GM21825 (cell line): ENCODE measurements around the gene MGAT5.

Source experiments
- ATAC-seq: cut with Tn5 transposase; IDR thresholded peaks from one replicate; pipeline ENCODE4 v1.9.1; 2021; ENCODE audit warnings: mild to moderate bottlenecking, moderate library complexity; ENCODE audit not compliant: unreplicated experiment

The MGAT5 gene

DNA sequence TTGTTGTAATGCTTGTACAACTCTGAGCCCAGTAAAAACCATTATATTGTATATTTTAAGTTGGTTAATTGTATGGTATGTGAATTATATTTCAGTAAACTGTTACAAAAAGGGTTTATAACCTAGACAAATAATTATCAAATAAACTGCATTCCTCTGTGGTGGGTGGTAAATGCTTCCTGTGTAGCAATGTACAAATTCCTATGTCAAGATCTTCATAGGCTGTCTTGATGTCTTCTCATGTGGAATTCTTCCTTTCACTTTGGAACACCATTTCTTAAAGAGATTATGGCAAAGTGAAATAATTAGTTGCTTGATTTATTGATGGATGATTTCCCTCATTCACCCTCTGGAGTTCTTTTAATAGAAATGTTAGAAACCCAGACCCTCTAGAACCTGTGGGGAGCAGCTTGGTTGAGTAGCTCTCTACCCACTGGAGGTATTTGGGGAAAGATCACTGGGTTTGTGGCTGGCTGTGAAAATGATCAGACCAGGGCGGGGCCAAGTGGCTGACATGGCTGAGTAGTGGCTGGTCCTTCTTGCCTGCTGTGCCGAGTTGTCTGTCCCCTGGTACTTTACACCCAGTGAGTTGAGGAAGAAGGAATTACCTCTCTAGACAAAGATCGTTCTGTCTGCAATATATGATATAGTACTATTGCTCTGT, 22.4 kb upstream of the MGAT5 start:
- ATAC-seq: no peak

DNA sequence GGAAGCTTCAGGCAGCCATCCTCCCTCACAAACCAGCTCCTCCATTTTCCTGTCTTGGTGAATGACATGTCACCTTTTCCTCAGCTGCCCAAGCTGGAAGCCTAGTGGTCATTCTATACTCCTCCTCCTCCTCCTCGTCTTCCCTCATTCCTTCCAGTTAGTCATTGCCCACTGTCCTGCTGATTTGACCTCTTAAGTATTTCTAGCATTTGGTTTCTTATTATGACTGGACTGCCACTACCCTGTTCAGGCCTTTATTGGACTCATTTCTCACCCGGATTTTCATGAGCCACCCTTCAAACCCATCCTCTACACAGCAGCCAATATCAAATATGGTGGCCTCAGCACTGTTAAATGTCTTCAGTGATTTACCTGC, 21.9 kb upstream of the MGAT5 start:
- no peak for ATAC-seq

DNA sequence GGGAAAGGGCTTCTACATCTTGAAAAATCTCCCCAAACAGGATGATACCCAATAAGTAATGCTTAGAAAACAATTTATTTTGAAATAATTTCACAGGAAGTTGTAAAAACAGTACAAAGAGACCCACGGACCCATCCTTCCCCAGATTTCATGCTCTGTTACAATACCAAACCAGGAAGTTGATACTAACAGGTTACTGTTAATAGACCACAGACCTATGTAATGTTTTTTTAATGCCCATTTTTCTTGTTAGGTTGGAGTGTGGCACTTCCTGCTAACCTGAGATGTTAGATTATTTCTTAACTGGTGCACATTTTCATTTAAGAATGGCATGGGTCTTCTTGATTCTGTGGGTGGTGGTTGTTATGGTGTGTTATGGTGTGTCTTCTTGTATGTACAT, 21.4 kb upstream of the MGAT5 start:
- ATAC-seq: no peak

DNA sequence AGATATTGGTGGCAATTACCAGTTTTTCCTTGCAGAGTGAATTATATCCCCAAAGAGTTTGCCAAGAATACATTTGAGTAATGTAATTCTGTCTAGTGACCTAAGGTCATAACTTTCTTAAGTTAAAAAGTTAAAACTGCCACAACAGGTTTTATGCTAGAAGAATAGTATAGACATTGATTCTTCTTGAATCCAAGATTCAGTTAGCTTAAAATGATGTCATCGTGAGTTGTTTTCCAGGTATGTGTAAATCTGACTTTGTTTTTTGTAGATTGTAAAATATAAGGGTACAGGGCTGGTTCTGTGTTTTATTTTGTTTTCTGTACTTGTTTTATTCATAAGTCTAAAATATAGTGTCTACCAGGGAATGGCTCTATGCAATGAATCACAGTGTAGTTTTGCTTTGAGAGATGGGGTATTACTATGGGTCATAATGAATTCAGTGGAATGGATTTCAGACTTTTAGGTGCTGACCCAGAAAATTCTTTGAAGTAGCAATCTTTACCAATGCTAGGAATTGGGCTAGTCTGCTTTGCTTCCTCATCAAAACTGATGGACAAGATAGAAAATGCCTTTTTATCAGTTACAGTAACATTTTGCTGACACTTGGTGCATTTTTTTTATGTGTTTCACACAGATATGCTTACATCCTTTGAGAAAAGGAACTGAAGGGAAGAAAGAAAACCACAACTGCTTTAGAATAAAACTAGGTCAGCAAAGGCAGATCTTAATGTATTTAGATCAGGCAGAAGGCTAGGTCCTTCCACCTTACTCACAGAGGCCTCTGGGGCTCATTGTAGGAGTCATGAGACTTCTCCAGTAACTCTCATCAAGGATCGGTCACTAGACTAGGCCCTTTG, 20.8 kb upstream of the MGAT5 start:
- ATAC-seq: peak; percentile 38

DNA sequence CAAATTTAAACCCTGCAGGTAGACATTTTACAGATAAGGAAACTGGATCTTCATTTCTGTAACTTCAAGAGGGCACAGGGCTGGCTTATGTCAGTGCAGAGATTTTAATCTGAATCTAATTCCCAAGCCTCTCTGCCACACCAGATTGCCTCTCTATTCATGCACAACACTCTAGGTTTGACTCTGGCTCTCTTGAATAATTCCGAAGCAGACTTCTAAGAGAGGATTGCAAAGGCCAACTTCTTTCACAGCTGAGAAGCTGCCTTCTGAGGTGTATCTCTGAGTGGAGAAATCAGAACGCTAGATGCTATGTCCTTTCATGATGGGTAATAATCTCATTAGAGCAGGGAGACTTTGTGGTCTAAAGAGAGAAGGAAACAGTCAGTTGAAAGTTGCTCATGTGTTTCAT, 20.1 kb upstream of the MGAT5 start:
- ATAC-seq: peak; percentile 70

DNA sequence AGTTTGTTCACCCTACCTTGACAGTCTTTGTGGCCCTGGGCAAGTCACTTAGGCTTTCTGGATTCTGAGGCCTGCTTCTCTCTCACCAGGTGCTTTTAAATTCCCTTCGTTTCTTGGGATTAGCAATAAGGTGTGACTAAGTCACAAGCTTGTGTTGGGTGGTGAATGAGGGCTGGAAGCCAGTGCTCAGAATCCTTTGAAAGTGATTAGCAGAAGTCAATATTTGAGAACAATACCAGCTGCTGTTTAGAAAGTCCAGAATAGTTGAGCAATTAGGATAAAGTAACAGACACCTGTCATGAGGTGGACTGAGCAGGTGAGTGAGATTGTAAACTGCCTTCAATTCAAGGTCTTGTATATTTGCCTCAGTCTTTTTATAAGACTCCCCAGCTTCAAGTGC, 19.3 kb upstream of the MGAT5 start:
- ATAC-seq: no peak

DNA sequence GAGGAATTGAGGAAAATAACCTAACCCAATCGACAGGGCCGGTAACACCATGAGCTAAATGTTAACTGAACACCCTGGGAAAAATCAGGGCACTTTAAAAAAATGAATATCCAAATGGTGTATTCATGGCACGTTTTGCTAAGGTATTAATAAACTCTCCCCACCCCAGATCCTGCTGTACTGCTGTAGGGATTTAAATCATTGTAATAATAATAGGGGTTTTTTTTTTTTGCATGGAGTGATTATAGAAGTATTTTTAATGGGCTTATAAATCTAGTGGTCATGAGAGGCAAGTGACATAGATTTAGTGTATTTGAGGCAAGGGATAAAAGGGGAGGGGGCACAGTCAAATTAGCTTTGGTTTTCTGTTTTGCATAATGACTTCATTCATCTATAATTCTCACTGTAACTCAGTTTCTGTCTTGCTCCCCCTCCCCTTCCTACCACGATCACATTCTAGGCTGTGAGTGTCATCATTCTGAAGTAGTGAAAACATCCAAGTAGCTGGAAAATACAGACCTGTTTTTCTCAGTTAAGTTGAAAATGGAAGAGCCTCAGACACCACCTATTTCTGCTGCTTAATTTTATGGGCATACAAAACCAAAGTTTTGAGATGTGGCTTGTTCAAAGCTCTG, 18.2 kb upstream of the MGAT5 start:
- no peak for ATAC-seq

DNA sequence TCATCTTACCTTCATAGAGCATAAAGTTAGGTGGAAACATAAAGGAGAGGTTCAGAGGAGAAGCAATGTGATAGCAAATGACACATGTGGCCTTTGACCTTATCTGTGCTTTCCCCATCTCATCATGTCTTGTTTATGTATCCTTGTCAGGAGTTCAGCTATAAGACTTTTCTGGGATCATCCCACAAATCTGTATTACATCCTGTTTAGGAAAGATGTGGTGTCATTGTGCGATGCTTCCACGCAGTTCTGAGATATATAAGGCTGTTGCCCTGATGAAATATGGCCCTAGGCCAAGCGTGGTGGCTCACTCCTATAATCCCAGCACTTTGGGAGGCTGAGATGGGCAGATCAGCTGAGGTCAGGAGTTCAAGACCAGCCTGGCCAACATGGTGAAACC, 15.5 kb upstream of the MGAT5 start:
- no peak for ATAC-seq

DNA sequence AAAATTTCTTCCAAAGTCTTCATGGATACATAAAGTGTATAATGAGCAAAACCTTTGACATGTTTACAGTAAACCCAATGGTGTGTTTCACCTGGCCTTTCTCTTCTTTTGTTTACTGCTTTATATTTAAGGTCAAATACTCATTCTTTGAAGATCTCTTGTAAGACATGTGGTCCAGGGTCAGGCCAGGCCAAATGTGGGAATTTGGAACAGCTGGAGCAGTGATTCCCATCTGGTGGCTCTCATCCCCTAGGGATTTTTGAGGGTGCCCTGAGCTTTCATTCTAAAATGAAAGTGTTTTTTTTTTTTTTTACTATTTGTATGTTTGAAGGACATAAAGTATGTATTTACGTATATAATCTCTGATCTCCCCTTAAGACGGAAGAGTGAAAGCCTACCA, 13.8 kb upstream of the MGAT5 start:
- ATAC-seq: no peak

DNA sequence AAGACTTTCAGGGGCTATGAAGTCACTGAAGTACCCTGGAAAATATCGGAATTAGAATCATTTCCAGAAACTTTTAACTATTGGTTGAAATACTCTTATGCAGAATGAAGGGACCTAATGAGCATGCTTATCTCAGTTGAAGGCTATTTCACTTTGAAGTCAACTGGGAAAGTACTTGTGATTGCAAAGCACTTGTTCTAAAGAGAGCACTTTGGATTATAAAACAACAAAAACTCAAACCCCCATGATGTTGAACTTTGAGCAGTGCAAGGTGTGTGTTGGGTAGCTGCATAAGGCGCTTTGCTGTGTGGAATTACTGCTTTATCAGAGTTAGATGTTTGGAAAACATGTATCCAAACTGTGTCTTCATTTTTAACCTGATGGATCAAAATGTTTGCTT, 12.0 kb upstream of the MGAT5 start:
- ATAC-seq: no peak

DNA sequence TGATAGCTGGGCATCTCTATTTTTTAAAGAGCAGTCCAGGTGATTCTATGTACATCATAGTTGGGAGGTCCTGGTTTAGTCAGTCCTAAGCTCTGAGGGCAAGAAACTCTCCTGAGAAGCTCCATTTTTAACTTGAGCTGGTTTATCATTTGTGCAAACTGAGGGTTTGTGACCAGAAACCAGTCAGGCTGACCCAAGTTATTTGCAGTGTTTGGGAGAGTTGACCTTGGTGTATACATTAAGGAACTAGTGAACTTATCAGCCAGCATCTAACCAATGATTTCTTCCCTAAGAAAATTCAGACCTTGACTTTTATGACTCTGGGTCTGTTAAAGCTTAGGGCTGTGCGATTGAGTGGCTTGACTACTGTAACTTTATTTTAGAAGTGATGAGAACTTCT, 10.6 kb upstream of the MGAT5 start:
- no peak for ATAC-seq

DNA sequence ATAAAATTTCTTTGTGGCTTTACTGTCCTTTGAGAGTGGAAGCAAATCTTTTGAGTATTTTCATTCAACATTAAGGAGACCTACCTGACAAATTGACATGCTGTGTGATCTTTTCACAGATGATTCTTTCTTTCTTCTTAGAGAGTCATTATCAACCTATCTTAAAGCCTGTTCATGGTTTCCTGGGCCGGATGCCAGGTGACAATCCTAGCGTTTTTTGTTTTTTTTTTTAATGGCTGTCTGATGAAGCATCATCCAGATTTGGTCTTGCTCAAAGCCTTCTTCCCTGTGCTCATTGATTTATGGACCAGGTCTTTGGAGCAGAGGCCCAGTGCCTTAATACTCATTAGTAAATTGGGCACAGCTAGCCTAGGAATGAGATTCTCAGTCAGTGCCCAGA, 9.8 kb upstream of the MGAT5 start:
- no peak for ATAC-seq

DNA sequence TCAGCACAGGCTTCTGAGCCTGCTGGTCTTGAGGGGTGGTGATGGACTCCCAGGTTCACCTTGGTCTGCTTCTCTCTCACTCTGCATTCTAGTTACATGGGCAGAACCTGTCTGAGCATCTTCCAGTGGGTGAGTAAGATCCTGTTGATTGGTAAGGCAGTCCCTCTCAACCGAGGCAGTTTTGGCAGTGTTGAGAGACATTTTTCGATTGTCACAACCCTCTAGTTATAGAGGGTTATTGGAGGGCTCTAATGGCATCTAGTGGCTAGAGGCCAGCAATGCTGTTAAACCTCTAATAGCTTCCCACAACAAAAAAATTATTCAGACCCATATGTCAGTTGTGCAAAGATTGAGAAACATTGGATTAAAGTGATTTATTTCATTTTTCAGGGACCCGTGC, 9.3 kb upstream of the MGAT5 start:
- ATAC-seq: no peak

DNA sequence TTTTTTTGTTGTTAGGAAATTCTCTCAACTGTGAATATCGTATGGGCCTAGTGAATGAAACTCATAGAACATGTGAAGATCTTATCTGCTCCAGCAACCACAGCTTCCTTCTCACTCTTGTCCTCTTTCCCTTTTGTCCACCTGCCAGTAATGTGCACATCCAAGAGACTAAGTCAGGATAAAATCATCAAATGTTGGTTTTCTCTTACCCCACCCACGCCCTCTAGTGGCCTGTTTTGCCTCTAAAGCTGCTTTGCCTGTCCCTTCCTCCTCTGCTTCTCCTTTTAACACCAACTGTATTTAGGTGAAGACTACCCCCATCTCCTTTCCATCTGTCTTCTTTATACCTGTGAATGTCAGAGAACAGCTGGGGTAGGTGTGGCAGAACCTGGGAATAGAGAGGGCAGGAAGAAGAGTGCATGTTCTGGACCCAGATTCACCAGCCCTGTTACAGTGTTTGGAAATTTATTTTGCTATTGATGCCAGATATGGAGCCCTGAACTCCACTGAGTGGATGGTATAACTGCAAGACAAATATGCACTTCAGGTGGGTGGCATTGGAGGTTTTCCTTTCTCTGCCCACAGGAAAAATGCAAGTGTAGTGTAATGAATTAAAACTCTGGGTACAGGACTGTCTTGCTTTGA, 8.4 kb upstream of the MGAT5 start:
- no peak for ATAC-seq

DNA sequence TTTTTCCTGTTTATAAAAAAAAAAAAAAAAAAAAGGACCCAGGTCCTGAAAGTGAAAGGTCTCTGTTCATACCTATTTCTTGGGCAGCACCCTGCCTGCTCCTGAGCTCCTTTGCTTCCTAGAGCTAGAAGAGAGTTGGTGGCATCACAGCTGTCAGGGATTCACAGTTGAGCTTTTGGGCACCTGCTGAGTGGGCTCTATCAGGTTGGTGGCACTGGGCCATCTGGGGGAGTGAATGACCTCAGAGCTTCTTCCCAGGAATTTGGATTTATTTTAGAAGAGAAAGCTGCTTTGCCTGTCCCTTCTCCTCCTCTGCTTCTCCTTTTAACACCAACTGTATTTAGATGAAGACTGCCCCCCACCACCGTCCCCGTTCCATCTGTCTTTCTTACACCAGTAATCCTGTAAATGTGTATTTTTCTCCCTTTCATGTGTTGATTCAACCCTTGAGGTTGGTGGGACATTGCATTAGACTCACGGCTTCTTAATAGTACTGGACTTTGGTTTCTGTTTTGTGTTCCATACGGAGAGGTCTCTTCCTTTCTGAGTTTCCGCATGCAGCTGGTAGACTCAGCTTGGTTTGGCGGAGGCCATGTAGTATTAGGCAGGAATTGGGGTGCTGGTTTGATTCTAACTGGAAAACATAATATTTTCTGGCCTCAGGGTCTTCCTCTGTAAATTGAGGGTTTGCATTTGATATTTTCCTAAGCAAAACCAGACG, 7.6 kb upstream of the MGAT5 start:
- no peak for ATAC-seq

DNA sequence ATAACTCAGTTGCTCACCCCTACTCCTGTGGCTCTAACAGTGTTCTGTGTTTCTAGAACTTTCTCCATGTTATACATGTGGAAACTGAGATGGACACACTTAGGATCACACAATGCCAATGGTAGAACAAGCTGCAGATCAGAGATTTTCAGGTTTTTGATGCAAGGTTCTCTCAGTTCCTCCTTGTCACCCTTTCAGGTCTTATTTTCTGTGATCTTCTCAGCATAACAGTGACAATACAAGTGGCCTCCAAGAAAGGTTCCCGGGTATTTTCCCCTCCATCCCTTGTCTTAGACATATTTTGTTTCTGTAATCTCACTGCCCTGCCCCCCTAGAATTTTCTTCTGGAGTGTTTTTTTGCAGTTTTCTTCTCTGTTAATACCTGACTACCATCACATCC, 6.2 kb upstream of the MGAT5 start:
- ATAC-seq: peak; percentile 35

DNA sequence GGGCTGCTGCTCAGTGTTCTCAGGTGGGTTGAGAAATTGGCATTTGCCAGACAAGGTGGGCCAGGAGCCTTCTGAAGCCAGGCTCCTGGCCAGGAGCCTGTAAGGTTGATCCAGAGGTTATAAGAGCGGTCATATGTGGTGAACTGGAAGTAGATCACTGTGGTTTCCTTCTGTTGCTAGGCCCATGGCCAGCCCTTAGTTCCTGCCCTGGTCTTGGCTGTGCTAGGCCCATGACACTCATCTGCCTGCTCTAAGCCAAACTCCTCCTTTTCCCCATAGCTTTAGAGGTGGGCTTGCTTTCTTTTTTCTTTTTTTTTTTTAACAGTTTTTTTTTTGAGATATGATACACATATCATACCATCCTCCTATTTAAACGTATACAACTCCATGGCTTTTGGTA, 5.0 kb upstream of the MGAT5 start:
- ATAC-seq: no peak

DNA sequence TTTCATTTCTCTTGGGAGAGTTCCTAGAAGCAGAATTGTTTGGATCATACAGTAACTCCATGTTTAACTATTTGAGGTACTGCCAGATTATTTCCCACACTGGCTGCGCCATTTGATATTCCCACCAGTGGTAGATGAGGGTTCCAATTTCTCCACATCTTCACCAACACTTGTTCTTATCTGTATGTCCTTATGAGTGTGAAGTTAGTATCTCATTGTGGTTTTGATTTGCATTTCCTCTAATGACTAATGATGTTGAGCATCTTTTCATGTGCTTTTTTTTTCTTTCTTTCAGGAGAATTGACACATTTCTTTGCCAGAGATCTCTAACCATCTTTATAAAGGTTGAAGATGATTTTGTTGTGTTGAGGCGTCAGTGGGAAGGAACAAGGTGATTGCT, 4.1 kb upstream of the MGAT5 start:
- ATAC-seq: no peak

DNA sequence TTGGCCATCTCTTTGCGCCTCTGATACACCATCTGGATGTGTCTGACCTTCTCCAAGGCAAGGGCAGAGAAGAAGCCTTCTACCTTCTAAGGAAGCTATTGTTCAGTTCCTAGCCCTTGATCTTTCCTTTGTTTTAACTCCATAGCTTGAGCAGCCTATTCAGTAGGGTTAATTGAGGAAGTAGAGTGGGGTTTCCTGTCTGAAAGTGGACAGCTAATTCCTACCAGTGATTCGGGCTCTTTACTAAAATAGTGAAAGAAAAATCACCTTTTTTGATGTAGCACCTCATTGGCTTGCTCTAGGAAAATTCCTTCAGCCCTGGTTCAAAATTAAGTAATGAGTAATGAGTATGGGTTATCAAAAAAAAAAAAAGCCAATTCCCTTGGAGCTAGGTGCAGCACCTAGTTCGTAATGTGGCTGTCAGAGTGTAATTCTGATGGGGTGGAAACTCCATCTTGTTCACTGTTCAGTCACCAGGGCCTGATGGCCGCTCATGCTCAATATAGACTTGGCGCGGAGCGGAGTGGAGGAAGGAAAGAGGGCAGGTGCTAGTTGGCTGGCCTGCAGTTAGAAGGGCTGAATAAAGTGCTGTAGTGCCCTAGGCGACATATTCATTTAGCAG, 2.9 kb upstream of the MGAT5 start:
- no peak for ATAC-seq

DNA sequence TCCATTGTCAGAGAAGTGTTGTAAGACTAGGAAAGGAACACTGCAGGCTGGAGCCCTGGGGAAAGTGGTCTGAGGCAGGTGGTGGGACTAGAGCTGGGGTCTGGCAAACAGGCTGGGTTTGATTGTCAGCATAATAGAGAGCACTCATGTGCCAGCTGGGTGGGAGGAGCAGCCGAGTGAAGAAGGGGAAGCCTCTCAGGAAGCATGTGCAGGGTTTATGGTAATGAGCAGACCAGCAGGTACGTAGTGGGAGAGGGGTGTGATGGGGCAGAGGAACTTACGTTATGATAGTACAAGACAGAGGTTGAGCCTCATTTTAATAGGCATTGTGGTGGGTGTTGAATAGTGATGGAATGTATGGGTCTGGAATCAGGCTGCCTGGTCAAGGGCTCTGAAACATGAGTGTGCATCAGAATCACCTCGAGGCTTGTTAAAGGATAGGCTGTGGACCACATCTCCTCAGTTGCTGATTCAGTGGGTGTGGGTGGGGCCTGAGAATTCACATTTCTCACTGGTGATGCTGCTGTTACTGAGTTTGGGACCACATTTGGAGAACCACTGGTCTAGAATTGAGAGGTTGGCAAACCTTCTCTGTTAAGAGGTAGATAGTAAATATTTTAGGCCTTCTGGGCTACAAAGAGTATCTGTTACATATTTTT, 1.7 kb upstream of the MGAT5 start:
- no peak for ATAC-seq
